Caco-2 (cell line): ENCODE measurements around the gene RGS6. TPM values are rescaled to one million over a fixed set of nuclear protein-coding genes. Genes with fewer than 3 reads are reported as not detected.

Experiments used
- BruUV-seq: library from RNA; stranded (reverse); fragments of 400-500 nt; replicated peaks from 2 replicates; lab custom pipeline; 2021; lab: Mats Ljungman, UMichigan
- CTCF ChIA-PET: fragments of 300-600 bp; sonication (Branson Sonifier 250); formaldehyde crosslinking; loops from one replicate; lab custom pipeline; 2022; ENCODE audit warnings: antibody characterized with exemption; lab: Charles Lee
- POLR2A ChIA-PET: fragments of 300-600 bp; sonication (Branson Sonifier 250); formaldehyde crosslinking; loops from one replicate; lab custom pipeline; 2022; ENCODE audit warnings: antibody characterized with exemption; lab: Charles Lee
- DNase-seq, 2 experiments: peaks; one replicate each; pipeline versions ENCODE4 v3.0.0 to v3.0.0-alpha.2; 2020 to 2022
- H3K27me3 ChIP-seq: replicated peaks from 2 replicates; pipeline ENCODE4 v1.6.0; 2011; ENCODE audit warnings: low read length; ENCODE audit not compliant: control insufficient read depth, insufficient read depth
- H3K36me3 ChIP-seq: 2 replicates; pipeline ENCODE4 v1.5.1; 2011; ENCODE audit warnings: low read length; ENCODE audit not compliant: control insufficient read depth, insufficient read depth
- H3K4me1 ChIP-seq: fragments of 250-450 bp; sonication (Bioruptor Pico); 2 replicates; pipeline ENCODE4 v1.5.1; 2020; ENCODE audit warnings: mild to moderate bottlenecking
- H3K4me3 ChIP-seq: 2 replicates; pipeline ENCODE4 v1.5.1; 2011; ENCODE audit warnings: low read depth, mild to moderate bottlenecking, control low read depth, low read length
- H3K9me3 ChIP-seq: fragments of 250-450 bp; sonication (Bioruptor Pico); 2 replicates; pipeline ENCODE4 v1.5.1; 2020; ENCODE audit warnings: mild to moderate bottlenecking, moderate library complexity
- H3K27ac Mint-ChIP-seq: one replicate; pipeline ENCODE4 v1.8.0; 2022; ENCODE audit warnings: mixed read lengths; ENCODE audit not compliant: unreplicated experiment
- H3K27me3 Mint-ChIP-seq: one replicate; pipeline ENCODE4 v1.8.0; 2022; ENCODE audit warnings: mixed read lengths; ENCODE audit not compliant: insufficient read depth, unreplicated experiment
- H3K36me3 Mint-ChIP-seq: one replicate; pipeline ENCODE4 v1.8.0; 2022; ENCODE audit warnings: mild to moderate bottlenecking, mixed read lengths; ENCODE audit not compliant: insufficient read depth, unreplicated experiment
- H3K4me1 Mint-ChIP-seq: one replicate; pipeline ENCODE4 v1.8.0; 2022; ENCODE audit warnings: low read depth, mixed read lengths; ENCODE audit not compliant: unreplicated experiment
- H3K4me3 Mint-ChIP-seq: one replicate; pipeline ENCODE4 v1.8.0; 2022; ENCODE audit warnings: mild to moderate bottlenecking, moderate library complexity, mixed read lengths; ENCODE audit not compliant: unreplicated experiment
- H3K9me3 Mint-ChIP-seq: one replicate; pipeline ENCODE4 v1.8.0; 2022; ENCODE audit warnings: mixed read lengths; ENCODE audit not compliant: unreplicated experiment
- intact Hi-C: fragments of 100-400 bp; cut with micrococcal nuclease; formaldehyde crosslinking; loops from one replicate; pipeline ENCODE4 v1.10.0; 2022; ENCODE audit not compliant: unreplicated experiment
- total RNA-seq: library from RNA; stranded (reverse); gene quantifications from 2 replicates; pipeline ENCODE4 v1.2.3, GENCODE V29; 2022
- TF ChIP-seq, protein P1 (sequence below), 2 experiments: fragments of 200-600 bp in 1 of 2; IDR thresholded peaks; 1 replicate in 1 of 2; 2 replicates in 1 of 2; pipeline versions ENCODE4 v1.5.1 to v1.8.0; 2011 to 2022; ENCODE audit warnings: antibody characterized with exemption in 1 of 2, control low read depth in 1 of 2, inconsistent platforms in 1 of 2, low read depth in 1 of 2, low read length in 1 of 2, mild to moderate bottlenecking in 1 of 2, moderate library complexity in 1 of 2; ENCODE audit not compliant: insufficient read depth in 1 of 2, severe bottlenecking in 1 of 2, unreplicated experiment in 1 of 2

The RGS6 gene
- total RNA-seq, 1 experiment from 2014 or later: not detected

DNA sequence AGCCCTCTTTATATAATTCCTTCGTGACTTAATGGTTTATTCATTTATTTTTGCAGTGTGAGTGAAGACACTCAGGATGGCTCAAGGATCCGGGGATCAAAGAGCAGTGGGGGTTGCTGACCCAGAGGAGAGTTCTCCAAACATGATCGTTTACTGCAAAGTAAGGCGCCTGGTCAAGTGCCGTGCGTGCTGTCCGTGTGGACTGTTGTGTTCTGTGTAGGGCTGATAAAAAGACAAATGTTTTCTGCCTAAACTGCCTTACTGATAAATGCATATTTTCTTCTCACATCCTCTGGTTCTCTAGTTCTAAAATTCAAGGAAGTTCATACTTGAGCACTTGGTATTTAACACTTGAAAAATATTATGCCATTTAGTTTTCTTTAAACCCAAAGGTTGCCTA lies 32.5 kb downstream of the RGS6 start:
- Mint-ChIP-seq H3K27ac (no peak overlapping the region), H3K36me3 (no peaks in the 10 kb centered on the region), H3K4me1 (no peaks in the 10 kb centered on the region), H3K27me3 (peaks cover 8% of the 10 kb centered on the region), H3K4me3 (no peak overlapping the region), H3K9me3 (no peaks in the 10 kb centered on the region)
- Histone ChIP-seq H3K27me3 (no peaks in the 10 kb centered on the region), H3K36me3 (no peaks in the 10 kb centered on the region), H3K9me3 (no peaks in the 10 kb centered on the region), H3K4me1 (peaks cover 7% of the 10 kb centered on the region; the same call in 1 of the 2 replicates), H3K4me3 (no peak overlapping the region)
- intact Hi-C loops: no loop called here
- CTCF ChIA-PET: no interaction called here
- POLR2A ChIA-PET: no interaction called here
- BruUV-seq: no TSS peak
- DNase-seq: no peak
- TF ChIP-seq, protein P1, sequence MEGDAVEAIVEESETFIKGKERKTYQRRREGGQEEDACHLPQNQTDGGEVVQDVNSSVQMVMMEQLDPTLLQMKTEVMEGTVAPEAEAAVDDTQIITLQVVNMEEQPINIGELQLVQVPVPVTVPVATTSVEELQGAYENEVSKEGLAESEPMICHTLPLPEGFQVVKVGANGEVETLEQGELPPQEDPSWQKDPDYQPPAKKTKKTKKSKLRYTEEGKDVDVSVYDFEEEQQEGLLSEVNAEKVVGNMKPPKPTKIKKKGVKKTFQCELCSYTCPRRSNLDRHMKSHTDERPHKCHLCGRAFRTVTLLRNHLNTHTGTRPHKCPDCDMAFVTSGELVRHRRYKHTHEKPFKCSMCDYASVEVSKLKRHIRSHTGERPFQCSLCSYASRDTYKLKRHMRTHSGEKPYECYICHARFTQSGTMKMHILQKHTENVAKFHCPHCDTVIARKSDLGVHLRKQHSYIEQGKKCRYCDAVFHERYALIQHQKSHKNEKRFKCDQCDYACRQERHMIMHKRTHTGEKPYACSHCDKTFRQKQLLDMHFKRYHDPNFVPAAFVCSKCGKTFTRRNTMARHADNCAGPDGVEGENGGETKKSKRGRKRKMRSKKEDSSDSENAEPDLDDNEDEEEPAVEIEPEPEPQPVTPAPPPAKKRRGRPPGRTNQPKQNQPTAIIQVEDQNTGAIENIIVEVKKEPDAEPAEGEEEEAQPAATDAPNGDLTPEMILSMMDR (IDR thresholded peaks at IDR 0.05; ENCODE audit: insufficient read depth in 1 of 2, low read depth in 1 of 2, low read length in 1 of 2, severe bottlenecking in 1 of 2, unreplicated experiment in 1 of 2): no peak

DNA sequence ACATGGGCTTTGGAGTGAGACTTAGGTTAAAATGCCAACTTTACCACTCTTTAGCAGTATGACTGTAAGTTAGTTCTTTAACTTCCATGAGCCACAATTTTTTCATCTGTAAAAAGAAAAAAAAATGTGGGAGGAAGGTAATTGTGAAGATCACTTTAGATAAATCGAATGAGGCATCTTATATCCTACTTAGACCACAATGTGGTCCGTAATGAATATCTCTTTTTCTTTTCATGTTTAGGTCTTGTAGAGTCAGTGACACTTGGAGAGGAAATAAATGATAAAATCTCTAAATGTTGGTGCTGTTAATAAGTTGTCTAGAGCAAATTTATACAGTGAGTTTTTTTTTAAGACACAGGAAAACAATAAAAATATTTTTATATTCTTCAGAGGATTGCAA lies 34.3 kb downstream of the RGS6 start:
- TF ChIP-seq, protein P1 (IDR thresholded peaks at IDR 0.05; ENCODE audit: insufficient read depth in 1 of 2, low read depth in 1 of 2, low read length in 1 of 2, severe bottlenecking in 1 of 2, unreplicated experiment in 1 of 2): no peak
- BruUV-seq: no TSS peak
- CTCF ChIA-PET: no interaction called here
- peaks cover 11% of the 10 kb centered on the region for H3K9me3 Mint-ChIP-seq
- peaks cover 14% of the 10 kb centered on the region for H3K27me3 Mint-ChIP-seq
- Histone ChIP-seq H3K4me1 (no peaks in the 10 kb centered on the region), H3K4me3 (no peak overlapping the region), H3K27me3 (no peaks in the 10 kb centered on the region), H3K9me3 (no peaks in the 10 kb centered on the region), H3K36me3 (no peaks in the 10 kb centered on the region)
- H3K36me3 Mint-ChIP-seq: no peaks in the 10 kb centered on the region
- no peak overlapping the region for H3K27ac Mint-ChIP-seq
- no peak overlapping the region for H3K4me3 Mint-ChIP-seq
- DNase-seq: no peak
- intact Hi-C loops: no loop called here
- POLR2A ChIA-PET: no interaction called here
- H3K4me1 Mint-ChIP-seq: no peaks in the 10 kb centered on the region

DNA sequence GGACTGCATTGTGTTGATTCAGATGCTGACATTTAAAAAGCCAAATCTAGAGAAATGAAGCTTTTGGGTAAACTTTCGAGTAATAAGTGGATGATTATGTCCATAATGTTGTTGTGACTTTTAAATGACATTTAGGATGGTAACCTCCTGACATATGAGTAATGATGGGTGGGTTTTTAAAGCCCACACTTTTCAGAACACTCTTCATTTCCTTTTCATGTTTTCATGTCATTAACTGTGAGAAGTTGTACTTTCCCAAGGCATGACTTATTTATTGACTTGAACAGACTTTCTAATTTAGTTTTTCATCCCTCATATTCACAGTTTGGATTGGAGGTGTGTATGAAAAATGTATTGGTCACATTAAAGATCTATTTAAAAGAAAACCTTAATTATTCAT lies 35.5 kb downstream of the RGS6 start:
- H3K4me1 ChIP-seq: no peaks in the 10 kb centered on the region
- TF ChIP-seq, protein P1 (IDR thresholded peaks at IDR 0.05; ENCODE audit: insufficient read depth in 1 of 2, low read depth in 1 of 2, low read length in 1 of 2, severe bottlenecking in 1 of 2, unreplicated experiment in 1 of 2): no peak
- H3K27me3 ChIP-seq: no peaks in the 10 kb centered on the region
- DNase-seq: no peak
- H3K36me3 Mint-ChIP-seq: no peaks in the 10 kb centered on the region
- no peaks in the 10 kb centered on the region for H3K4me1 Mint-ChIP-seq
- no TSS peak for BruUV-seq
- intact Hi-C loops: no loop called here
- ChIA-PET POLR2A (no interaction called here), CTCF (no interaction called here)
- H3K27me3 Mint-ChIP-seq: peaks cover 14% of the 10 kb centered on the region
- H3K9me3 ChIP-seq: no peaks in the 10 kb centered on the region
- no peak overlapping the region for H3K4me3 Mint-ChIP-seq
- peaks cover 11% of the 10 kb centered on the region for H3K9me3 Mint-ChIP-seq
- no peaks in the 10 kb centered on the region for H3K36me3 ChIP-seq
- no peak overlapping the region for H3K4me3 ChIP-seq
- H3K27ac Mint-ChIP-seq: no peak overlapping the region
